ENCODE data around the gene CAND1.

Gene CAND1

DNA sequence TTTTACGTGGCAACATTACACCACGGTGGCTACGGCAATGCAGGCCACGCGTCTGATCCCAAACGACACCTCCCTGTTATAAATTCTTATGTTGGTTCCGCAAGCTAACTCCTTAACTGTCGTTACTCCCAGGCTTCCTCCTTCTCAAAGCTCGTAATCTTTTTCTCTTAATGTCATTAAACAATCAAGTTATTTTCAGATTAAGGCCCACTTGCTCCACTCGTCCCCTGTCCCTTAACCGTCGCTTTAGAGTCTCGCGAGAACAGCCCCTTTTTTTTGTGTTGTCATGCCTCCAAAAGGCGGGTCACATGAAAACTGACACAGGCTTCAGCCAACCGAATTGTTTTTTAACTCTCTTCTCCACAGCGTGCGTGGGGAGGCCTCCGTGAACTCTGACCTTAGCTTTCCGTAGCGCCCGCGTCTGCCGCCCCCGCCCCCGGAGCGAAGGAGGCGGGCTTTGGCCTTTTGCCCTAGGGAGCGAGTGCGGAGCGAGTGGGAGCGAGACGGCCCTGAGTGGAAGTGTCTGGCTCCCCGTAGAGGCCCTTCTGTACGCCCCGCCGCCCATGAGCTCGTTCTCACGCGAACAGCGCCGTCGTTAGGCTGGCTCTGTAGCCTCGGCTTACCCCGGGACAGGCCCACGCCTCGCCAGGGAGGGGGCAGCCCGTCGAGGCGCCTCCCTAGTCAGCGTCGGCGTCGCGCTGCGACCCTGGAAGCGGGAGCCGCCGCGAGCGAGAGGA lies at the start of gene CAND1:
TSS of gene CAND1 (plus strand) at position 463 of the 737 bp plus-strand sequence. CDS start 360 bp downstream, outside the sequence.
- H3K27ac Mint-ChIP-seq, result peak within 1 kb of the TSS; percentile 95
- peak; percentile 96 for DNase-seq
- peaks cover 9% of the 10 kb centered on the region for H3K36me3 Mint-ChIP-seq
- H3K9me3 Mint-ChIP-seq, result no peaks in the 10 kb centered on the region
- peak within 1 kb of the TSS; percentile 94 for H3K4me3 Mint-ChIP-seq
- peaks cover 40% of the 10 kb centered on the region for H3K4me1 Mint-ChIP-seq
- no peaks in the 10 kb centered on the region for H3K27me3 Mint-ChIP-seq
- CTCF ChIA-PET, result interaction anchor here (0.8 to 1.2 kb wide), 2 partner anchors 8 to 45 kb away, joined by 3 read pairs; no protein-coding TSS in a partner anchor

DNA sequence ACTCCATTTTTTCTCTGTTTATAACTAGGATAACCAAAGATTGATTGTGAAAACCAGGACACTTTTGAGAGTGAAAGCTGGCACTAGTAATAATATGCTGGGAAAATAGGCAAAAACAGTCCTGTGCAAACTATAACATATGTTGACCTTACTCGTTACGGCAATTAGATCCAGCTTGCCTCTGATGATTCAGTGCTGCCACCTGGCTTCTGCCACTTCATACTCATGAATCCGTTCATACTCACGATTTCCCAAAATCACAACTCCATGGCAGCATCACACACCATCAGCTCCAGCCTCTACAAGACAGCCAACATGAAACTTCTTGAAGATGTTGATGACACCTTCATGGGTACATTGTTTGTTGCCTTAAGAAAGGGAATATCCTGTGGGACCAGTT lies 49.1 kb upstream of the CAND1 start:
- Mint-ChIP-seq H3K9me3 (no peaks in the 10 kb centered on the region), H3K4me1 (no peaks in the 10 kb centered on the region), H3K27ac (no peak overlapping the region), H3K36me3 (no peaks in the 10 kb centered on the region), H3K27me3 (no peaks in the 10 kb centered on the region), H3K4me3 (no peak overlapping the region)
- DNase-seq, result no peak
- CTCF ChIA-PET, result interaction anchor here (0.6 kb wide), 1 partner anchor 70 kb away, joined by 3 read pairs; no protein-coding TSS in a partner anchor

DNA sequence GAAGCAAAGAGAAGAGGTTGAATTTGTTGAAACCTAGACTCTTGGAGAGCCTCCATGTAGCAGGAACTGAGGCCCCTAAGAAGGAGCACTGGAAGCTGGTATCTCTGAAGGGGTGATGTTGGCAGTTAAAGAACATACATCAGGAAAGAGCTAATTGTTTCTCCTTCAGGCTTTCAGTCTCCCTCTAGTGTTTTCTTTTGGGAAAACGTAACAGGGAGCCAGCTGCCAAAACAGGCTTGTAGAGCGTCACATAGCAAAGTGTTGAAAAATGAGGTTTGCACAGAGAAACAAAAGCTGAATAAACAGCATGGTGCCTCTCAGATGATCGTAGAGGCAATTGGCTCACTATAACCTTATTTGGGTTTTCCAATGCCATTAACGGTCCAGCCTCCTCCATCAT lies 46.9 kb upstream of the CAND1 start:
- no peaks in the 10 kb centered on the region for H3K36me3 Mint-ChIP-seq
- CTCF ChIA-PET, result interaction anchor here (1.0 kb wide), 1 partner anchor 61 kb away, joined by 4 read pairs; no protein-coding TSS in a partner anchor
- no peak overlapping the region for H3K4me3 Mint-ChIP-seq
- DNase-seq, result no peak
- no peaks in the 10 kb centered on the region for H3K4me1 Mint-ChIP-seq
- no peaks in the 10 kb centered on the region for H3K9me3 Mint-ChIP-seq
- no peaks in the 10 kb centered on the region for H3K27me3 Mint-ChIP-seq
- H3K27ac Mint-ChIP-seq, result no peak overlapping the region

- H3K9me3 Mint-ChIP-seq, result no peaks in the 10 kb centered on the region
- H3K27ac Mint-ChIP-seq, result no peak overlapping the region
- DNase-seq, result no peak
- no peaks in the 10 kb centered on the region for H3K36me3 Mint-ChIP-seq
- no peaks in the 10 kb centered on the region for H3K4me1 Mint-ChIP-seq
- CTCF ChIA-PET, result no interaction called here
- no peaks in the 10 kb centered on the region for H3K27me3 Mint-ChIP-seq
- no peak overlapping the region for H3K4me3 Mint-ChIP-seq
Observed at GRCh38 chr12:67223225-67223624, 45.9 kb upstream of the CAND1 start.

DNA sequence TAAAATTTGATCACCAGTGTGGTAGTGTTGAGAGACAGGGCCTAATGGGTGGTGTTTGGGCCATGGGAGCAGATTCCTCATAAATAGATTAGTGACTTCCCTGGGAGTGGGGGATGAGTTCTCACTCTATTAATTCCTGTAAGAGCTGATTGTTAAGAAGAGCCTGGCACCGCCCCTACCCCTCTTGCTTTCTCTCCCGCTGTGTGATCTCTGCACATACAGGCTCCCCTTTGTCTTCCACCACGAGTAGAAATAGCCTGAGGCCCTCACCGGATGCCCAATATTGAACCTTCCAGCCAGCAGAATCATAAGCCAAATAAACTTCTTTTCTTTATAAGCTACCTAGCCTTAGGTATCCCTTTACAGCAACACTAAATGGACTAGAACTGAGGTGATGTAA lies 31.9 kb upstream of the CAND1 start:
- no peak for DNase-seq
- Mint-ChIP-seq H3K27me3 (peaks cover 3% of the 10 kb centered on the region), H3K9me3 (no peaks in the 10 kb centered on the region), H3K4me1 (no peaks in the 10 kb centered on the region), H3K27ac (no peak overlapping the region), H3K36me3 (no peaks in the 10 kb centered on the region), H3K4me3 (no peak overlapping the region)
- CTCF ChIA-PET, result no interaction called here

DNA sequence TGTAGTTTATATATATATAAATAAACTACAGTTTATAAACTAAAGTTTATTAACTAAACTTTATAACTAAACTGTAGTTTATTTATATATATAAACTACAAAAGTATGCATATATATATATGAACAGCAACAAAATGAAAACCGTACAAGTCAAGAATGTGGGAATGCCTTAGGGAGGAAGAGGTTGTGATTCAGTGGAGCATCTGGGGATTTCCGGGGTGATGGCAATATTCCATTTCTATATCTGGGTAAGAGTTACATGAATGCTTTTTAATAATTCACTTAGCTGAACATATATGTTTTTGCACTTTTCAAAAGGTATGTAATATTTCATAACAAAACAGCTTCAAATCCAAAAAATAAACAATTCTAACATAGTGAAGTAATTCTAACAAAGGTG lies 30.1 kb upstream of the CAND1 start:
- DNase-seq, result no peak
- no peaks in the 10 kb centered on the region for H3K4me1 Mint-ChIP-seq
- CTCF ChIA-PET, result no interaction called here
- peaks cover 3% of the 10 kb centered on the region for H3K27me3 Mint-ChIP-seq
- H3K4me3 Mint-ChIP-seq, result no peak overlapping the region
- no peaks in the 10 kb centered on the region for H3K9me3 Mint-ChIP-seq
- no peaks in the 10 kb centered on the region for H3K36me3 Mint-ChIP-seq
- no peak overlapping the region for H3K27ac Mint-ChIP-seq

- Mint-ChIP-seq H3K36me3 (no peaks in the 10 kb centered on the region), H3K27me3 (no peaks in the 10 kb centered on the region), H3K27ac (no peak overlapping the region), H3K9me3 (no peaks in the 10 kb centered on the region), H3K4me1 (no peaks in the 10 kb centered on the region), H3K4me3 (no peak overlapping the region)
- no peak for DNase-seq
- CTCF ChIA-PET, result no interaction called here
Observed at GRCh38 chr12:67241482-67241881, 27.7 kb upstream of the CAND1 start.

DNA sequence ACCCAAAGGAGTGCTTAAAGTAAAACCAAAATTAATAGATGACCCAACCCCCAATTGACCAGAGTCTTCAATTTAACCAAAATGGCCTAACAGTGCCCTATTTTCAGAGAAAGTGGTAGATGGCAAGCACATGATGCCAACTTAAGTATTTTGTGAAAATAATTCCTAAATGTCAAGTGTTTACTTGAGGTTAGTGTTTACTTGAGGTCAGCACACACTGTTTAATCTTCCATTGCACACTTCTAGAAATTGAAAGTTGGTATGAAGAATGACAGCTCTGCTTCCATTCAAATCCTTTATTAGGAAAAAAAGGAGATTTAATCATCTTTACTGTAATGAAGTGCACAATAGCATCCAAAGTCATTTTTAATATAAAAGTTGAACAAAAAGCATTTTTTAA lies 25.9 kb upstream of the CAND1 start:
- CTCF ChIA-PET, result no interaction called here
- Mint-ChIP-seq H3K27me3 (no peaks in the 10 kb centered on the region), H3K36me3 (no peaks in the 10 kb centered on the region), H3K27ac (no peak overlapping the region), H3K4me1 (no peaks in the 10 kb centered on the region), H3K4me3 (no peak overlapping the region), H3K9me3 (no peaks in the 10 kb centered on the region)
- DNase-seq, result no peak

GRCh38 chr12:67245571-67245970 lies 23.6 kb upstream of the CAND1 start:
- Mint-ChIP-seq H3K4me3 (no peak overlapping the region), H3K9me3 (no peaks in the 10 kb centered on the region), H3K27ac (no peak overlapping the region), H3K4me1 (no peaks in the 10 kb centered on the region), H3K27me3 (no peaks in the 10 kb centered on the region), H3K36me3 (no peaks in the 10 kb centered on the region)
- no peak for DNase-seq
- CTCF ChIA-PET, result no interaction called here

GRCh38 chr12:67251012-67251411 lies 18.1 kb upstream of the CAND1 start:
- no peaks in the 10 kb centered on the region for H3K4me1 Mint-ChIP-seq
- no peak overlapping the region for H3K27ac Mint-ChIP-seq
- CTCF ChIA-PET, result no interaction called here
- no peak overlapping the region for H3K4me3 Mint-ChIP-seq
- H3K9me3 Mint-ChIP-seq, result no peaks in the 10 kb centered on the region
- no peaks in the 10 kb centered on the region for H3K36me3 Mint-ChIP-seq
- no peaks in the 10 kb centered on the region for H3K27me3 Mint-ChIP-seq
- DNase-seq, result no peak

- CTCF ChIA-PET, result no interaction called here
- no peaks in the 10 kb centered on the region for H3K36me3 Mint-ChIP-seq
- H3K27me3 Mint-ChIP-seq, result peaks cover 4% of the 10 kb centered on the region
- no peak overlapping the region for H3K4me3 Mint-ChIP-seq
- no peak for DNase-seq
- H3K9me3 Mint-ChIP-seq, result no peaks in the 10 kb centered on the region
- H3K4me1 Mint-ChIP-seq, result no peaks in the 10 kb centered on the region
- no peak overlapping the region for H3K27ac Mint-ChIP-seq
Observed at GRCh38 chr12:67254372-67255026, 14.7 kb upstream of the CAND1 start.

GRCh38 chr12:67256649-67257048 lies 12.5 kb upstream of the CAND1 start:
- CTCF ChIA-PET, result no interaction called here
- Mint-ChIP-seq H3K9me3 (no peaks in the 10 kb centered on the region), H3K27me3 (peaks cover 4% of the 10 kb centered on the region), H3K36me3 (no peaks in the 10 kb centered on the region), H3K4me3 (no peak overlapping the region), H3K27ac (no peak overlapping the region), H3K4me1 (no peaks in the 10 kb centered on the region)
- DNase-seq, result no peak

GRCh38 chr12:67263471-67263870 lies 5.7 kb upstream of the CAND1 start:
- Mint-ChIP-seq H3K9me3 (no peaks in the 10 kb centered on the region), H3K4me3 (no peak overlapping the region), H3K36me3 (no peaks in the 10 kb centered on the region), H3K4me1 (peaks cover 10% of the 10 kb centered on the region), H3K27me3 (no peaks in the 10 kb centered on the region), H3K27ac (no peak overlapping the region)
- CTCF ChIA-PET, result no interaction called here
- no peak for DNase-seq

GRCh38 chr12:67268335-67268895 lies 743 bp upstream of the CAND1 start:
- H3K9me3 Mint-ChIP-seq, result no peaks in the 10 kb centered on the region
- peak overlapping the region; percentile 95 for H3K27ac Mint-ChIP-seq
- peaks cover 35% of the 10 kb centered on the region for H3K4me1 Mint-ChIP-seq
- no peaks in the 10 kb centered on the region for H3K27me3 Mint-ChIP-seq
- peak overlapping the region; percentile 94 for H3K4me3 Mint-ChIP-seq
- H3K36me3 Mint-ChIP-seq, result peaks cover 7% of the 10 kb centered on the region
- CTCF ChIA-PET, result interaction anchor here (1.2 kb wide), 1 partner anchor 9 kb away, joined by 3 read pairs; no protein-coding TSS in a partner anchor
- DNase-seq, result peak; percentile 92

Measured in activated naive CD4-positive, alpha-beta T cell treated with anti-CD3 and anti-CD28 coated beads, Interleukin-2, amount 10 ng/mL, durations not matched to agents 7 days and 5 days (primary cell).